ENCODE measurements around the gene HERPUD1.

The HERPUD1 gene

DNA sequence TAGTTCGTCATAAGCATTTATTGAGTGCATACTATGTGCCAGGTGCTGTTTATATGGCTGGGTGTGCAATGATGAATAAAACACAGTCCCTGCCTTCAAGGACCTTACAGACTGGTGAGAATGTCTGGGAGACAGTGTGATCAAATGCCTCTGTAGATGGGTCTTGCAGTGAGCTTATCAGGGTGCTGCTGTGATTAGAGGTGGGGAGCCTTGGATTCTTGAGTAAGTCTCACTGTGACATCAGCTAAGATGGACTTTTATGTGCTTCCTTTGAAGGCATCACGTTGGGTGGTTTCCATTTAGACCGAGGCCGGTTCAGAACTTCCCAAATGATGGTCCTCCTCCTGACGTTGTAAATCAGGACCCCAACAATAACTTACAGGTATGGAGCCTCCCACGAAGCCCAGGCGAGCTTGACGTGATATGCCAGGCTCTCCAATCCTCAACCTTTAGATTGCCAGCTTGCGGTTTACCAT lies 10.0 kb downstream of the HERPUD1 start:
- Histone ChIP-seq H3K9ac (ENCODE audit: low read length) (peak overlapping the region; percentile 2; the same call in 1 of the 2 replicates), H3F3A (ENCODE audit: insufficient read depth, low read length) (peaks cover 97% of the 10 kb centered on the region), H3K9me3 (replicated peaks; ENCODE audit: insufficient read depth, low read length) (no peaks in the 10 kb centered on the region), H3K36me3 (replicated peaks; ENCODE audit: insufficient read depth, low read length) (peaks cover 54% of the 10 kb centered on the region), H3K4me2 (ENCODE audit: low read depth, low read length) (peak overlapping the region; percentile 9; the same call in 1 of the 2 replicates), H3K4me3 (ENCODE audit: low read length) (no peak overlapping the region), H3K4me1 (ENCODE audit: low read length) (peaks cover 62% of the 10 kb centered on the region), H3K27me3 (replicated peaks; ENCODE audit: insufficient read depth, low read length) (no peaks in the 10 kb centered on the region), H3K27ac (ENCODE audit: low read length) (peak overlapping the region; percentile 100; the same call in 1 of the 2 replicates), H3K79me2 (ENCODE audit: low read length) (peaks cover 62% of the 10 kb centered on the region), H2AFZ (ENCODE audit: low read length) (no peak overlapping the region), H3K9me2 (replicated peaks; ENCODE audit: insufficient read depth, low read length) (no peaks in the 10 kb centered on the region), H4K20me1 (ENCODE audit: insufficient read depth, low read length) (peaks cover 66% of the 10 kb centered on the region)
- DNase-seq = no peak
- no peak for TF ChIP-seq CTCF (IDR thresholded peaks at IDR 0.05; ENCODE audit: low read length)
- TF ChIP-seq EZH2phosphoT487 (IDR thresholded peaks at IDR 0.05; ENCODE audit: low read length) = no peak
- TF ChIP-seq EZH2 (optimal IDR thresholded peaks at IDR 0.05; ENCODE audit: low read depth, low read length) = no peak

- H3K4me1 ChIP-seq (ENCODE audit: low read length) = peaks cover 48% of the 10 kb centered on the region
- H3K9ac ChIP-seq (ENCODE audit: low read length) = no peak overlapping the region
- peaks cover 43% of the 10 kb centered on the region for H3K36me3 ChIP-seq (replicated peaks; ENCODE audit: insufficient read depth, low read length)
- H3K27ac ChIP-seq (ENCODE audit: low read length) = peak overlapping the region; percentile 100; the same call in 1 of the 2 replicates
- TF ChIP-seq EZH2phosphoT487 (IDR thresholded peaks at IDR 0.05; ENCODE audit: low read length) = no peak
- TF ChIP-seq EZH2 (optimal IDR thresholded peaks at IDR 0.05; ENCODE audit: low read depth, low read length) = no peak
- TF ChIP-seq CTCF (IDR thresholded peaks at IDR 0.05; ENCODE audit: low read length) = no peak
- no peaks in the 10 kb centered on the region for H3K27me3 ChIP-seq (replicated peaks; ENCODE audit: insufficient read depth, low read length)
- peaks cover 44% of the 10 kb centered on the region for H3K79me2 ChIP-seq (ENCODE audit: low read length)
- H3K9me3 ChIP-seq (replicated peaks; ENCODE audit: insufficient read depth, low read length) = no peaks in the 10 kb centered on the region
- H3K9me2 ChIP-seq (replicated peaks; ENCODE audit: insufficient read depth, low read length) = no peaks in the 10 kb centered on the region
- H3F3A ChIP-seq (ENCODE audit: insufficient read depth, low read length) = peaks cover 95% of the 10 kb centered on the region
- no peak overlapping the region for H3K4me3 ChIP-seq (ENCODE audit: low read length)
- peak; percentile 52 for DNase-seq
- no peak overlapping the region for H2AFZ ChIP-seq (ENCODE audit: low read length)
- no peak overlapping the region for H3K4me2 ChIP-seq (ENCODE audit: low read depth, low read length)
- peaks cover 52% of the 10 kb centered on the region for H4K20me1 ChIP-seq (ENCODE audit: insufficient read depth, low read length)
Observed at GRCh38 chr16:56943761-56944375, 11.9 kb downstream of the HERPUD1 start.

GRCh38 chr16:56944954-56945839 lies 13.3 kb downstream of the HERPUD1 start:
- Histone ChIP-seq H3K36me3 (replicated peaks; ENCODE audit: insufficient read depth, low read length) (peaks cover 38% of the 10 kb centered on the region), H3K4me3 (ENCODE audit: low read length) (no peak overlapping the region), H4K20me1 (ENCODE audit: insufficient read depth, low read length) (peaks cover 39% of the 10 kb centered on the region), H3K9me3 (replicated peaks; ENCODE audit: insufficient read depth, low read length) (no peaks in the 10 kb centered on the region), H2AFZ (ENCODE audit: low read length) (no peak overlapping the region), H3K4me1 (ENCODE audit: low read length) (peaks cover 36% of the 10 kb centered on the region), H3F3A (ENCODE audit: insufficient read depth, low read length) (peaks cover 93% of the 10 kb centered on the region), H3K27ac (ENCODE audit: low read length) (peak overlapping the region; percentile 100; the same call in 1 of the 2 replicates), H3K27me3 (replicated peaks; ENCODE audit: insufficient read depth, low read length) (no peaks in the 10 kb centered on the region), H3K9me2 (replicated peaks; ENCODE audit: insufficient read depth, low read length) (no peaks in the 10 kb centered on the region), H3K9ac (ENCODE audit: low read length) (no peak overlapping the region), H3K79me2 (ENCODE audit: low read length) (peaks cover 31% of the 10 kb centered on the region), H3K4me2 (ENCODE audit: low read depth, low read length) (no peak overlapping the region)
- no peak for DNase-seq
- TF ChIP-seq EZH2phosphoT487 (IDR thresholded peaks at IDR 0.05; ENCODE audit: low read length) = no peak
- TF ChIP-seq CTCF (IDR thresholded peaks at IDR 0.05; ENCODE audit: low read length) = no peak
- TF ChIP-seq EZH2 (optimal IDR thresholded peaks at IDR 0.05; ENCODE audit: low read depth, low read length) = no peak

Measured in MM.1S (cell line).